IPS-NIHi7 (cell line): Measurements from ENCODE around the gene ANO8.
"Not testable (repeated sequence)": the region's sequence is repeated elsewhere in the genome, so short reads cannot be mapped to it uniquely, and the experiment has no call there.

Experiments
- DNase-seq: peaks from one replicate; pipeline ENCODE4 v3.0.0; 2012; ENCODE audit warnings: mixed read lengths; ENCODE audit errors: extremely low spot score

ANO8 gene, protein sequence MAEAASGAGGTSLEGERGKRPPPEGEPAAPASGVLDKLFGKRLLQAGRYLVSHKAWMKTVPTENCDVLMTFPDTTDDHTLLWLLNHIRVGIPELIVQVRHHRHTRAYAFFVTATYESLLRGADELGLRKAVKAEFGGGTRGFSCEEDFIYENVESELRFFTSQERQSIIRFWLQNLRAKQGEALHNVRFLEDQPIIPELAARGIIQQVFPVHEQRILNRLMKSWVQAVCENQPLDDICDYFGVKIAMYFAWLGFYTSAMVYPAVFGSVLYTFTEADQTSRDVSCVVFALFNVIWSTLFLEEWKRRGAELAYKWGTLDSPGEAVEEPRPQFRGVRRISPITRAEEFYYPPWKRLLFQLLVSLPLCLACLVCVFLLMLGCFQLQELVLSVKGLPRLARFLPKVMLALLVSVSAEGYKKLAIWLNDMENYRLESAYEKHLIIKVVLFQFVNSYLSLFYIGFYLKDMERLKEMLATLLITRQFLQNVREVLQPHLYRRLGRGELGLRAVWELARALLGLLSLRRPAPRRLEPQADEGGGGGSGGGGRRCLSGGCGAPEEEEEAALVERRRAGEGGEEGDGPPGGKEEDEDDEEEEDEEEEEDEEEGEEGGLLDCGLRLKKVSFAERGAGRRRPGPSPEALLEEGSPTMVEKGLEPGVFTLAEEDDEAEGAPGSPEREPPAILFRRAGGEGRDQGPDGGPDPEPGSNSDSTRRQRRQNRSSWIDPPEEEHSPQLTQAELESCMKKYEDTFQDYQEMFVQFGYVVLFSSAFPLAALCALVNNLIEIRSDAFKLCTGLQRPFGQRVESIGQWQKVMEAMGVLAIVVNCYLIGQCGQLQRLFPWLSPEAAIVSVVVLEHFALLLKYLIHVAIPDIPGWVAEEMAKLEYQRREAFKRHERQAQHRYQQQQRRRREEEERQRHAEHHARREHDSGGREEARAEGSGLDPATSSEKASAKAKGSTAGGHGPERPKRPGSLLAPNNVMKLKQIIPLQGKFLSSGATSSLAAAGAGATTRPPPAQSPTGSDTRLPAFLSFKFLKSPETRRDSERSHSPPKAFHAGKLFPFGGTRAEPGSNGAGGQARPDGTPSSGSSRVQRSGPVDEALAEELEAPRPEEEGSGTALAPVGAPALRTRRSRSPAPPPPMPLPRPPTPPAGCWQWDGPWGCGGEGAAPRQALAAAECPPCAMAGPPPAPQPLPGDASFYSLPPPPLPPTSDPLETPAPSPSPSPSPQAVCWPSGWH

DNA sequence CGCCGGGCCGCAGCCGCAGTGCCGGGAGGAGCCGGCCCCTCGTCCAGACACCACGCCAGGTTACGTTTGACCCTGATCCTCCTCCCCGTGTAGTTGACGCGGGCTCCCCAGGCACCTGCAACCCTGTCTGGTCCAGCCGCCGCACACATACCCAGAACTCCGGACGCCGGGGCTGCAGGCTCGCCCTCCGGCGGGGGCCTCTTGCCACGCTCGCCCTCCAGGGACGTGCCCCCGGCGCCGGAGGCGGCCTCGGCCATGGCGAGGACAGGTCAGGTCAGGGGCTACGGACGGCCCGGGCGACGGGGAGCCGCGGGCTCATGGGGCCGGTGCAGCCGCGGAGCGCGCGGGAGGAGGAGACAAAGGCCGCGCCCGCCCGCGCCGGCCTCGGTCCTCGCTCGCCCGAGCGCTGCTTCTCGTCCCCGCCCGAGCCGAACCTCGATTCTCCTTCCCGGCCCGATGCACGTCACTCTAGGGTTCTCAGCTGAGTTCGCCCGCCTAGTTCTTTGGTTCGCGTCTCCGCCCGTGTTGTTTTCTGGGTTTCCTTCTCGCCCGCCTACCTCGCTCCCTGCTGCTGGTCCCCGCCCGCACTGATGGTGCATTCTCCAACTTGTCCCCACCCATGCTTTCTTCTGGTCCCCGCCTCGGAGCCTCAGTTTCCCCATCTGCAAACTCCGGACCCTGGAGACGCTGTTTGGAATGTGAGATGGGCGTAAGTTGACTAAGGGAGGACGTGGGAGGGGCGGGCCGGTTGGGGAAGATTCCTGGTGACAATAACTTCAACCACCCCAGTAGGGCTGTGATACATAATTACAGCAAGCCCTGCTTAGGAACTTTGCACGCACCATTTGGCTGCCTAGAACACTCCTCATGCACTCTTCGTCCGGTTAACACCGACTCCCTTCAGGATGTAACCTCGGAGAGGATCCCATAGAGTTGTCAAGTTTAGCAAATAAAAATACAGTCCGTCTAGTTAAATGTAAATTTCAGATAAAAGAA is at the start of gene ANO8:
ANO8 (minus strand) TSS at position 442 of the 996 bp plus-strand sequence; CDS start at position 257, 185 bp downstream.
- peak; percentile 83 for DNase-seq

GRCh38 chr19:17380426-17381138 is 45.9 kb upstream of the ANO8 start:
- DNase-seq: no peak

DNA sequence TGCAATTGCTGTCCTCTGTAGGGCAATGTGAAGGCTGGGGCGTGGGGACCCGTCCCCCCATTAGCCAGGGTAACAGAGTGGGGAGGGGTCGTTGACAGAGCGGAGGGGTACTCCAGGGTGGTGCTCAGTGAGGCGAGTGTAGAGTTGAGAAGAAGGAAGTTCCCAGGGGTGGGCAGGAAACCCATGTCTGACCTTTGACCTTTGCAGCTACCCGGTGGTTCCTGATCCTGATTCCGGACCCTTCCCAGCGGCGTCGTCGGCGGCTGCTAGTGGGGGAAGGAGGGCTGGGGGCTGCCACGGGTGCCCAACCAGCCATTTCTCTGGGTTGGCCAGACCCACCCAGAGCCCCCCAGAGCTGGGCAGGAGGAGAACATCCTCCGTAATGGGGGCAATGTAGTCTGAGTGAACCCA is 44.6 kb upstream of the ANO8 start:
- DNase-seq: peak; percentile 68

GRCh38 chr19:17378271-17378670 is 43.6 kb upstream of the ANO8 start:
- DNase-seq: no peak

GRCh38 chr19:17376935-17377600 is 42.4 kb upstream of the ANO8 start, which contains the start of gene PLVAP:
PLVAP (minus strand) TSS chr19:17377342; CDS start chr19:17377288, 54 bp downstream.
- no peak for DNase-seq

DNA sequence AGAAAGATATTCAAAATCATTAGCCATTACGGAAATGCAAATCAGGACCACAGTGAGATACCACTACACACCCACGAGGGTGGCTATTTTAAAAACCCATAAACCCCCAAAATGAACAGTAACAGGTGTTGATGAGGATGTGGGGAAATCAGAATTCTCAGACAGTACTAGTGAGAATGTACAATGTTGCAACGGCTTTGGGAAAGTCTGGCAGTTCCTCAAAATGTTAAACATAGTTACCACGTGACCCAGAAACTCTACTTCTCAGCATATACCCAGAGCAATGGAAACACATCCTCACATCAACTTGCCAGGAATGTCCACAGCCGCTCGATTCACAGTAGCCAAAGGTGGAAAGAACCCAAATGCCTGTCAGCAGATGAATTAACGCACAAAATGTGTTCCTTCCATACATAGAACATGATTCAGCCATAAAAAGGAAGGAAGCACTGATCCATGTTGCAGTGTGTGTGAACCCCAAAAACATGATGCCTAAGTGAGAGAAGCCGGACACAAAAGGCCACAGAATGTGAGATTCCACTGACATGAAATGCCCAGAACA is 35.5 kb upstream of the ANO8 start:
- no peak for DNase-seq

GRCh38 chr19:17365361-17365760 is 30.7 kb upstream of the ANO8 start:
- DNase-seq: no peak

DNA sequence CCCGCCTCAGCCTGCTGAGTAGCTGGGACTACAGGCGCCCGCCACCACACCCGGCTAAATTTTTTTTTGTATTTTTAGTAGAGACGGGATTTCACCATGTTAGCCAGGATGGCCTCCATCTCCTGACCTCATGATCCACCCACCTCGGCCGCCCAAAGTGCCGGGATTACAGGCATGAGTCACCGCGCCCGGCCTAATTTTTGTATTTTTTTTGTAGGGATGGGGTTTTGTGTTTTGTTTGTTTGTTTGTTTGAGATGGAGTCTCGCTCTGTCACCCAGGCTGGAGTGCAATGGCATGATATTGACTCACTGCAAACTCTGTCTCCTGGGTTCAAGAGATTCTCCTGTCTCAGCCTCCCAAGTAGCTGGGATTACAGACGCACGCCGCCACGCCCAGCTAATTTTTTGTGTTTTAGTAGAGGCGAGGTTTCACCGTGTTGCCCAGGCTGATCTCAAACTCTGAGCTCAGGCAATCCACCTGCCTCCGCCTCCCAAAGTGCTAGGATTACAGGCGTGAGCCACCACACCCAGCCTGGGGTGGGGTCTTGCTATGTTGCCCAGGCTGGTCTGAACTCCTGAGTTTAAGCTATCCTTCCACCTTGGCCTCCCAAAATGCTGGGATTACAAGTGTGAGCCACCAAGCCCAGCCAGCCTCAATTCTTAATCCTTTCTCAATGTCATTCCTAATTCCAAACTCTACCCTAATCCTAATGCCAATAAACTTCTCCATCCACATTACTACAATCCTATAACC is 29.4 kb upstream of the ANO8 start:
- DNase-seq: not testable (repeated sequence)

DNA sequence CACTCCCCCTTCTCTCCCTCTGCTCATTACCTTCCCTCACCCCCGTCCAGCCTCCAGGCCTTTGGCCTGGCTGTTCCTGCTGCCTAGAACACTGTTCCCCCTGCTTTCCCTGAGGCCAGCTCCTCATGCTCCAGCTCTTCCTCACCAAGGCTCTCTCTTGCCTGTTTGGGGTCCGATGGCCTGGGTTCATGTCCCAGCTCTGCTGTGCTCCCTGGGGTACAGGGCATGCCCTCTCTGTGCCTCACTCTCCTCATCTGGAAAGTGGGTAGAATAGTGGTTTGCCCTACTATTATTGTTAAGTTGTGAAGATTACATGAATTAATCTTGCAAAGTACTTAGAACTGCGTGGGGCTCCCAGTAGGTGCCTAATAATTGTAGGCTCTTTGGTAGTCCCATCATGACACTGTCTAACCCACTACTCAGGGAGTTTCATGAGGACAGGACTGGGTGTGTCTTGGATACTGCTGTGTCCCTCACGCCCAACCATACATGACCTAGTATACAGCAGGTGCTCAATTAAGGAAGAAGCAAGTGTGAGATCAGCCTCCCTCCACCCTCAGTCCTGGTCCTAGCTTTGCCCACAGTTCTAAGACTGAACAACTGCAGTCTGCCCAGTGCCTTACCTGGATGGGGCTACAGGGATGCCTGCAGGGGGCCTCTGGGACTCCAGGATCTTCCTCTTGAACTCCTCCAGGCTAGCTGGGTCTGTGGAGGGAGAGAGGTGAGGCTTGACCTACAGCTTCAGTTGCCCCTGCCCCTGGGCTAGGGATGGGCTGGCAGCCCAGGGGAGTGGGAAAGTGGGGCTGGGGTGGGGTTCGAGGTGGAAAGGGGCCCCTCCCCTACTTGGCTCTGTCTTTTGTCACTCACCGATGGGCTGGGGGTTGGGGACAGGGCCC is 25.5 kb upstream of the ANO8 start:
- DNase-seq: no peak

- DNase-seq: no peak
Observed at GRCh38 chr19:17358395-17358794, 23.7 kb upstream of the ANO8 start.

- no peak for DNase-seq
Observed at GRCh38 chr19:17357724-17358123, 23.1 kb upstream of the ANO8 start.

- DNase-seq: no peak
Observed at GRCh38 chr19:17357078-17357666, 22.5 kb upstream of the ANO8 start.

DNA sequence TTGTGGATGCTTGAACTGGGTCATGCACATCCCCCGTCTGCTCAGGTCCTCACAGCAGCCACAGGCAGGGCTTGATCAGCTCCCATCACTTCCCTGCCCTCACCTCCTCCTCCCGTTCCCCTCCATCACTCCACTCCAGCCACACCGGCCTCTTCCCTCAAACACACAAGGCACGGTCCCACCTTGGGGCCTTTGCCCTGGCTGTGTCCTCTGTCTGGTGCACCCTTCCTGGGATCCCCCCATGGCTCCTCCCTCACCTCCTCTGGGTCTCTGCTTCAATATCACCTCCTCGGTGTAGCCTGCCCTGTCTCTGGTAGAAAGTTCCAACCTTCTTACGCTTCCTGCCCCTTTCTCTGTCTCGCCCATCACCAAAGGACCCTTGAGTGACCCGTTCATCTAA is 18.7 kb upstream of the ANO8 start:
- no peak for DNase-seq

- DNase-seq: no peak
Observed at GRCh38 chr19:17352608-17353280, 18.1 kb upstream of the ANO8 start.

DNA sequence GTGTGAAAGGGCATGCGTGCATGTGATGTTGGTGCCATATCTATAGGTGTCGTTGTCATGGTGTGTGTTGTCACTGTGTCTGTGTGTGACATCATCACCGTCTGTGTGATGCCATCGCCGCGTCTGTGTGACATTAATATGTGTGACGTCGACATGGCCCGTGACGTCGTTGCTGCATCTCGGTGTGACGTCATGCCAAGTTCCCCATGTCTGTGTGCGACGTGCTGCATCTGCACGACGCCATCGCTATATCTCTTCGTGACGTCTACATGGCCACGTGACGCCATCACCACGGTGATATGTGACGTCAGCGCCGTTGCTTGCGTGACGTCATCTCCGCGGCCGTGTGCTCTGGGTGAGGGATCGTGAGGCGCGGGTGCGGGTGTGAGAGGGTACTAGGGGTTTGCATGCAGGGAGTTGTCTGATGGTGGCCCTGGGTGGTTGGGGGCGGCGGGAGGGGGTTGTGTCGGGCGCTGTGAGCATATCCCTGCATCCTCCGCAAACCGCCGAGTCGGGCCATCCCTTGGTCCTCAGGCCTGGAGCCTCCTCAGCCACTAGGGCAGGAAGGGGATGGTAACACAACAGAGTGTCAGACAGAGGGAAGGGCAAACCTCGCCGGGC is 17.3 kb upstream of the ANO8 start:
- no peak for DNase-seq

GRCh38 chr19:17348700-17349099 is 14.0 kb upstream of the ANO8 start:
- peak; percentile 72 for DNase-seq
